Type B pancreatic cell (in vitro differentiated cells): ENCODE measurements around the gene PCCA. TPM values are rescaled to one million over a fixed set of nuclear protein-coding genes. Genes with fewer than 3 reads are reported as not detected.
"Not testable (repeated sequence)": the region's sequence is repeated elsewhere in the genome, so short reads cannot be mapped to it uniquely, and the experiment has no call there.

Experiments
- DNase-seq: peaks from one replicate; pipeline ENCODE4 v3.0.0; 2021; ENCODE audit warnings: mixed read lengths; ENCODE audit not compliant: unreplicated experiment; ENCODE audit errors: extremely low spot score
- H3K27ac Mint-ChIP-seq: 2 replicates; pipeline ENCODE4 v1.8.0; 2021; ENCODE audit warnings: mild to moderate bottlenecking, mixed read lengths
- H3K27me3 Mint-ChIP-seq: 2 replicates; pipeline ENCODE4 v1.8.0; 2021; ENCODE audit warnings: mixed read lengths
- H3K36me3 Mint-ChIP-seq: 2 replicates; pipeline ENCODE4 v1.8.0; 2021; ENCODE audit warnings: mixed read lengths
- H3K4me1 Mint-ChIP-seq: one replicate; pipeline ENCODE4 v1.8.0; 2021; ENCODE audit warnings: mixed read lengths; ENCODE audit not compliant: unreplicated experiment
- H3K4me3 Mint-ChIP-seq: 2 replicates; pipeline ENCODE4 v1.8.0; 2021; ENCODE audit warnings: mild to moderate bottlenecking, mixed read lengths
- H3K9me3 Mint-ChIP-seq: 2 replicates; pipeline ENCODE4 v1.8.0; 2021; ENCODE audit warnings: mixed read lengths
- CTCF ChIP-seq: fragments of 200-600 bp; sonication (generic); conservative IDR thresholded peaks from 2 replicates; pipeline ENCODE4 v1.5.0; 2021; ENCODE audit warnings: antibody characterized with exemption, mild to moderate bottlenecking
- total RNA-seq: library from RNA; stranded (reverse); gene quantifications from 2 replicates; pipeline ENCODE4 v1.2.1, GENCODE V29; 2021; ENCODE audit warnings: low replicate concordance

PCCA gene
- total RNA-seq, 1 donor from 2014 or later, result 46.8 TPM

- Mint-ChIP-seq H3K27me3 (no peaks in the 10 kb centered on the region), H3K4me1 (peaks cover 35% of the 10 kb centered on the region), H3K9me3 (peaks cover 7% of the 10 kb centered on the region), H3K4me3 (no peak overlapping the region), H3K27ac (no peak overlapping the region), H3K36me3 (peaks cover 17% of the 10 kb centered on the region)
- TF ChIP-seq CTCF, result no peak
- DNase-seq, result no peak
These were observed 9.7 kb downstream of the PCCA start for GRCh38 chr13:100098445-100099116.

- not testable (repeated sequence) for H3K4me3 Mint-ChIP-seq, DNase-seq, H3K27me3 Mint-ChIP-seq, H3K27ac Mint-ChIP-seq, H3K9me3 Mint-ChIP-seq
- Mint-ChIP-seq H3K4me1 (peaks cover 35% of the 10 kb centered on the region), H3K36me3 (peaks cover 22% of the 10 kb centered on the region)
These were observed 10.2 kb downstream of the PCCA start for GRCh38 chr13:100099117-100099445.

GRCh38 chr13:100100115-100100879, 11.4 kb downstream of the PCCA start:
- DNase-seq, result no peak

GRCh38 chr13:100102042-100102441, 13.1 kb downstream of the PCCA start:
- Mint-ChIP-seq H3K27ac (peak overlapping the region; percentile 20), H3K27me3 (no peaks in the 10 kb centered on the region), H3K9me3 (no peaks in the 10 kb centered on the region), H3K36me3 (peaks cover 13% of the 10 kb centered on the region), H3K4me1 (peaks cover 28% of the 10 kb centered on the region), H3K4me3 (peak overlapping the region; percentile 1)
- no peak for DNase-seq
- TF ChIP-seq CTCF, result no peak

More at GRCh38 chr13:100100115-100100879, 11.4 kb downstream of the PCCA start:
- TF ChIP-seq CTCF, result no peak
- H3K27ac Mint-ChIP-seq, result peak overlapping the region; percentile 48
- peaks cover 30% of the 10 kb centered on the region for H3K4me1 Mint-ChIP-seq
- H3K27me3 Mint-ChIP-seq, result no peaks in the 10 kb centered on the region
- H3K4me3 Mint-ChIP-seq, result peak overlapping the region; percentile 21
- peaks cover 2% of the 10 kb centered on the region for H3K9me3 Mint-ChIP-seq
- H3K36me3 Mint-ChIP-seq, result peaks cover 23% of the 10 kb centered on the region

GRCh38 chr13:100106005-100106404, 17.1 kb downstream of the PCCA start:
- peaks cover 11% of the 10 kb centered on the region for H3K36me3 Mint-ChIP-seq
- no peak for DNase-seq

More at GRCh38 chr13:100106005-100106404, 17.1 kb downstream of the PCCA start:
- Mint-ChIP-seq H3K4me3 (no peak overlapping the region), H3K27ac (no peak overlapping the region), H3K27me3 (no peaks in the 10 kb centered on the region), H3K9me3 (no peaks in the 10 kb centered on the region), H3K4me1 (peaks cover 14% of the 10 kb centered on the region)
- no peak for TF ChIP-seq CTCF
